ENCODE data around the gene CYB561D2.

The CYB561D2 gene

GRCh38 chr3:50321336-50322114, 29.1 kb upstream of the CYB561D2 start:
- no peaks in the 10 kb centered on the region for H3K36me3 ChIP-seq (ENCODE audit: control insufficient read depth, insufficient read depth, low read length)
- no peaks in the 10 kb centered on the region for H3K9me3 ChIP-seq (ENCODE audit: control insufficient read depth, low read length)
- H3K27ac ChIP-seq, result peak overlapping the region; percentile 88
- peak overlapping the region; percentile 89 for H3K4me3 ChIP-seq (ENCODE audit: low read depth, low read length)
- H3K79me2 ChIP-seq, result peaks cover 7% of the 10 kb centered on the region
- H3K9ac ChIP-seq, result peak overlapping the region; percentile 25
- peaks cover 30% of the 10 kb centered on the region for H3K4me1 ChIP-seq
- TF ChIP-seq CTCF (IDR thresholded peaks at IDR 0.05), result peak; percentile 38
- peak overlapping the region; percentile 83 for H2AFZ ChIP-seq
- H3K4me2 ChIP-seq (ENCODE audit: low read length), result peak overlapping the region; percentile 97
- no peaks in the 10 kb centered on the region for H3K27me3 ChIP-seq (ENCODE audit: control insufficient read depth, insufficient read depth, low read length)

GRCh38 chr3:50322115-50322385, 28.6 kb upstream of the CYB561D2 start:
- peaks cover 28% of the 10 kb centered on the region for H3K4me1 ChIP-seq
- peak overlapping the region; percentile 88 for H3K27ac ChIP-seq
- no peak overlapping the region for H3K9ac ChIP-seq

GRCh38 chr3:50322386-50323091, 28.1 kb upstream of the CYB561D2 start, which contains the start of gene HYAL2:
TSS of gene HYAL2 (minus strand) at chr3:50322745. CDS start at chr3:50320489, 2,256 bp downstream.
- H3K27ac ChIP-seq, result peak within 1 kb of the TSS; percentile 88
- TF ChIP-seq CTCF (IDR thresholded peaks at IDR 0.05), result no peak
- H3K9ac ChIP-seq, result peak within 1 kb of the TSS; percentile 25
- no peaks in the 10 kb centered on the region for H3K27me3 ChIP-seq (ENCODE audit: control insufficient read depth, insufficient read depth, low read length)
- peak within 1 kb of the TSS; percentile 97 for H3K4me2 ChIP-seq (ENCODE audit: low read length)
- peak within 1 kb of the TSS; percentile 89 for H3K4me3 ChIP-seq (ENCODE audit: low read depth, low read length)
- peak within 1 kb of the TSS; percentile 83 for H2AFZ ChIP-seq
- H3K9me3 ChIP-seq (ENCODE audit: control insufficient read depth, low read length), result no peaks in the 10 kb centered on the region
- H3K36me3 ChIP-seq (ENCODE audit: control insufficient read depth, insufficient read depth, low read length), result no peaks in the 10 kb centered on the region
- H3K79me2 ChIP-seq, result peaks cover 16% of the 10 kb centered on the region
- peaks cover 29% of the 10 kb centered on the region for H3K4me1 ChIP-seq

More at GRCh38 chr3:50322115-50322385, 28.6 kb upstream of the CYB561D2 start:
- Histone ChIP-seq H3K4me2 (ENCODE audit: low read length) (peak overlapping the region; percentile 97), H3K36me3 (ENCODE audit: control insufficient read depth, insufficient read depth, low read length) (no peaks in the 10 kb centered on the region), H3K4me3 (ENCODE audit: low read depth, low read length) (peak overlapping the region; percentile 89), H3K9me3 (ENCODE audit: control insufficient read depth, low read length) (no peaks in the 10 kb centered on the region), H2AFZ (peak overlapping the region; percentile 83), H3K79me2 (peaks cover 13% of the 10 kb centered on the region), H3K27me3 (ENCODE audit: control insufficient read depth, insufficient read depth, low read length) (no peaks in the 10 kb centered on the region)
- TF ChIP-seq CTCF (IDR thresholded peaks at IDR 0.05), result no peak

- Histone ChIP-seq H3K4me1 (peaks cover 29% of the 10 kb centered on the region), H3K4me2 (ENCODE audit: low read length) (no peak overlapping the region), H3K27me3 (ENCODE audit: control insufficient read depth, insufficient read depth, low read length) (no peaks in the 10 kb centered on the region), H3K36me3 (ENCODE audit: control insufficient read depth, insufficient read depth, low read length) (no peaks in the 10 kb centered on the region), H2AFZ (no peak overlapping the region), H3K79me2 (peaks cover 20% of the 10 kb centered on the region), H3K9me3 (ENCODE audit: control insufficient read depth, low read length) (no peaks in the 10 kb centered on the region), H3K9ac (no peak overlapping the region), H3K27ac (peak overlapping the region; percentile 88), H3K4me3 (ENCODE audit: low read depth, low read length) (peak overlapping the region; percentile 89)
- no peak for TF ChIP-seq CTCF (IDR thresholded peaks at IDR 0.05)
These were observed 27.5 kb upstream of the CYB561D2 start for GRCh38 chr3:50323092-50323600.
